GM18507 (cell line): ENCODE measurements around the gene CRYBG1.

Source experiments
- DNase-seq: peaks from one replicate; pipeline ENCODE4 v3.0.0; 2011; ENCODE audit warnings: low read depth; ENCODE audit not compliant: insufficient read length; ENCODE audit errors: extremely low spot score
- FAIRE-seq: peaks from 2 replicates; lab custom pipeline; 2011; peaks lifted over from hg19 to GRCh38; lab: Jason Lieb, UNC

Gene CRYBG1

DNA sequence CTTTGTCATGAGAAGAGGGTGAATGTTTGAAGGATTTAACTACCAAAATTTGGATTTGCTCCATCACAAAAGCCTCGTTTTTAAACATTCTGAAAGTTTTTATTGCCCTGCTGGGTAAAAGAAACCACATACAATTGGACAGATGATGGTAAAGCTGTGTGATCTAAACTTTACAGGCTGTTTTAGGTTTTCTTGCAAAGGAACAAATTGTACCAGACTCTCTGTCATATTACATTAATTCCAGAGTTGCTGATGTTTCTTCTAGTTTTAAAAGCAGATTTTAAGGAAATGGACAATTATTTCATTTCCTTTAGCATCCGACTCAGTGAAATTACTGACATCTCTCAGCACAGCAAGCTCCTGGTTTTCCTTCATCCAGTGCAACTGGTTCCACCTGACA is 53.2 kb downstream of the CRYBG1 start:
- DNase-seq = no peak
- FAIRE-seq = no peak

DNA sequence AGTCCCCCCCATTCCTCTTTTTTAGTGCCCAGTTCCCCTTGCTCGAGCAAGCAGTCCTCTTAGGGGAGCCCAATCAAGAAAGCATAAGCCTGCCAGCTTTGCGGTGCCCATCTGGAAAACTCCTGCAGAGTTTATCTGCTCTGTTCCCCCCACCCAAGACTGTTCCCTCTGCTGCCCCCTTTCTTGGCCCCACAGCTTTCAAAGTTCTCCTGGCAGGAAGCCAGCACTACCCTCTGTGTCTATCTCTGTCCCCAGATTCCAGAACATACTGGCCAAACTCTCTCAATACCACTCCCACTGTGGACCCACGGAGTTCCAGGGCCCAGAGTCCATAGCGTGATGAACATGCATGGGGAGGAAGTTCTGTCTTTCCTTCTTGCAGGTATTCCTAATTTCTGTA is 55.4 kb downstream of the CRYBG1 start:
- DNase-seq (no peak), FAIRE-seq (no peak)

DNA sequence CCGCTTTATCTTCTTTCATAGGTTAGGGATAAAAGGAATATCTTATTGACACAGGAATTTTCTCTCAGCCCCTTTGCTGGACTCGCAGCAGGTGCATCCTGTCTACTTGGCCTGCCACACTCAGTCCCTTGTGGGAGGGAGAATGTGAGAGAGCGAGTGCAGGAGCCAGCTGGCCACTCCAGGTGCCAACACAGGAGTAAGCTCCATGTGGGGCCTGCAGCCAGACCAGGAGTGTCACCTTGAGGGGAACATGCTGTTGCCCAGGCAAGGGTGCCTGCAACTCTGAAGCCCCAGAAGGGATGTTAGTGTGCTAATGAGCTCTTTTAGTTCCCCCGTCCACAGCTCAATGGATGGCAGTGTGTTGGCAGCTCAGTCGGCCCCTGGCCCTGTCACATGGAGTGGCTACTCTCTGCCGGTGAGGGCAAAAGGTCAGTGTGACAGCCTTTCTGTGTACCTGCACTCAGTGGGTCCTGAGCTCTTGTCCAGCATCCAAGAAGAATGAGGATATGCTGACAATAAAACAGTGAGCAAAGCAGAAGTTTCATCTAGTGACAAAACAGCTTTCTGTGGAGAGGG is 57.1 kb downstream of the CRYBG1 start:
- DNase-seq (no peak), FAIRE-seq (no peak)

DNA sequence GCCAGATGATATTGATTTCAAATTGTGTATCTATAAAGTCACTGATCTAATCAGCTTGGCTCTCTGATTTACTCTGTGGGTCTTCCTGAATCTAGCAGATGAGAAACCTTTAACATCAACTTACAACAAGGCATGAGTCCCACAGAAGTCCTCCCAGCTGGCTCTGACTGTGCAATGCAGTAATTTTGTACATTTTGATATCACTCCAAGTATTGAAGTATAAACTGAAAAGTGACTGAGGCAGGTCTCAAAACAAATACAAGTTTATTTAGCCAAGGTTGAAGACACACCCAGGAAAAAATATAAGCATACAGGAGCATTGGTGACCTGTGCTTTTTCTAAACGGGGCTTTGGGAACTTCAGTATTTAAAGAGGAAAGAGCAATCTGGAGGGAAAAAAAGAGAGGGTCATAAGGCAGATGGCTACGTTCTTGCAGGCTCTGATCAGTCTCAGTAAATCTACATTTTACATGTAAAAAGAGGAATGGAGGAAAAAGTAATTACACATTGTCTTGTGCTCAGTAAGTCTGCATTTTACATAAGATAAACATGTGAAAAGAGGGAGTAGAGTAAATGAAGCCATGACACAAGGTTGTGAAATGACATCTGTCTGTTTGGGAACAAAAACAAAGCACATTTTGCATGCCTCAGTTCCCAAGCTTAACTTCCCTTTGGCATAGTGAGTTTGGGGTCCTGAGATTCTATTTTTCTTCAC is 59.5 kb downstream of the CRYBG1 start:
- DNase-seq (no peak), FAIRE-seq (no peak)

DNA sequence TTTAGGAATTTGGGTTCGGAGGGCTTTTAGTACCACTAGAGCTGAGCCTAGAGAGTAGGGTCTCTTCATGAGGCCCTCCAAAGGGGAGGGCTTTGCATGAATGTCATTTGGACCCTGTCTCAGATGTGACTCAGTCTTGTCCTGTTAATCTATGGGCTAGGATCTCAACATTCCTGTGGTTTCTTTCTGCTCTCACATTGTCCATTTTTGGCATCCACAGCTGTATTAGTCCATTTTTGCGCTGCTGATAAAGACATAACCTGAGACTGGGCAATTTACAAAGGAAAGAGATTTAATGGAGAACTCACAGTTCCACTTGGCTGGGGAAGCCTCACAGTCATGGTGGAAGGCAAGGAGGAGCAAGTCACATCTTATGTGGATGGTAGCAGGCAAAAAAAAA is 61.0 kb downstream of the CRYBG1 start:
- DNase-seq (no peak), FAIRE-seq (no peak)

DNA sequence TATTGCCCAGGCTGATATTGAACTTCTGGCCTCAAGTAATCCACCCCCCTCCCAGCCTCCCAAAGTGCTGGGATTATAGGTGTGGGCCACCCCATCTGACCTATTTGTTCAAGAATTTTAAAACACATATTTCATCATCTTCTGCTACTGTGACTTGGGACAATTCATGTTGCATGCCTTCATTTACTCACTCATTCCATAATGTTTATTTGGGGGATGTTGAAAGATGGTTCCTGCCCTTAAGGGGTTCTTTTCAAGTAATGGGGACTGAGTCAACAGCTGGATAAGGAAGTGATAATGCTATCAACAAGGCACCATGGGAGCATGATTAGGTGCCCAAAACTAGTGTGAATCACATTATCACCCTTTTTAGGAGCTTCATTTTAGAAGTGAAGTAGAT is 62.0 kb downstream of the CRYBG1 start:
- DNase-seq = no peak
- no peak for FAIRE-seq

DNA sequence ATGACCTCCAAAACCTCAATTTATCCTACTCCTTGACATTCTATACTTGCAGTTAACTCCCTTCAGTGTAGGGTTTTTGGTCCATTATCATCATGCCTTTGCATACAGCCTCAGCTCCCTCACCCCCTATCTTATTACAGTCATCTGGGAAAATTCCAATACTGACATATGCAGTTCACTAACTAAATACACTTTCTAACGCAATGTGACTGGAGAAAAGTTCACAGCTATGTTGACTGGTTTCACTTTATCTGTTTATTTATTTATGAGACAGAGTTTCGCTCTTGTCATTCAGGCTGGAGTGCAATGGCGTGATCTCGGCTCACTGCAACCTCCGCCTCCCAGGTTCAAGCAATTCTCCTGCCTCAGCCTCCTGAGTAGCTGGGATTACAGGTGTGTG is 64.9 kb downstream of the CRYBG1 start:
- FAIRE-seq (no peak), DNase-seq (no peak)

DNA sequence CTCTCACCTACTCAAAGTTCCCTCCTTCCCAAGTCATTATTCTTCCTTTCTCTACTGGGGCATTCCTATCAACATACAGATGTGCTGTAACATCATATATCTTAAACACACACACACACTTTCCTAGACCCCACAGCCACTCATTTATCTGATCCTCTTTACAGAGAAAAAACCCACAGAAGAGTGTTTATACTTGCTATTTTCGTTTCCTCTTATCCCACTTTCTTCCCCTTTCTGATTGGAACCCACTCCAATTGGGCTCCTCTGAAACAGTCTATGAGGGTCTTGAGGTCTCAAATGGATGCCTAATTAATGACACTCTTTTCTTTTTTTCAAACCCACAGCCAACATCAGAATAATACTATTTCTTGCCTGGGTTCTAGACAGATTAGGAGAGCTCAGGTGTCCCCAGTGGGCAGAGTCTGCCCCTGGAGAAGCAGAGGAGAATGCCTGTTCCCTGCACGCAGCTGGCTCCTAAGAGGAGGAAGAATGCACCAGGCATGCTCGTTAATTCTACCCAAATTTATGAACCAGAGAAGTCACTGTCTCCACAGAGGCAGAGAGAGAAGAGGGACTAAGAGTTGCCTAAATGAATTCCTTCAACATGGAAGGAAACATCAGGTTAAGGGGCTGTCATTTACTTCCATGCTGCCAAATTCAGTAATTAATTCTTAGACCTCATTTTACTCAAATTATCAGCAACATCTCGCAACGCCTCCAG is 65.9 kb downstream of the CRYBG1 start:
- FAIRE-seq = no peak
- DNase-seq = no peak

DNA sequence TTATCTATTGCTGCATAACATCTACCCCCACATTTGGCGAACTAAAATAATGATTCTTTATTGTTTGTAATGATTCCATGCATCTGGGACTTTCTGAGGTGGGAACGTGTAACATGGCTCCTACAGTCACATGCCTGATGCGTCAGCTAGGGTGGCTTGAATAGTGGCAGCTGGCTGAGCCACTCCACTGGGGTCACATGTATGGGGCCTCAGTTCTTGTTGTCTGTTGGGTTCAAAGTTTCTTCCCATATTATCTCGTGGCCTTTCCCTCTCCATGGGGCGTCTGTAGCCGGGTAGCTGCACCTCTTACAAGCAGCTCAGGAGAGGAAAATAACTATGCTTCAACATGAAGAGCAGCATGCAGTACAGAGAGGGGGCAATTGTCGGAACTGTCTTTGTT is 69.9 kb downstream of the CRYBG1 start:
- no peak for DNase-seq
- no peak for FAIRE-seq

DNA sequence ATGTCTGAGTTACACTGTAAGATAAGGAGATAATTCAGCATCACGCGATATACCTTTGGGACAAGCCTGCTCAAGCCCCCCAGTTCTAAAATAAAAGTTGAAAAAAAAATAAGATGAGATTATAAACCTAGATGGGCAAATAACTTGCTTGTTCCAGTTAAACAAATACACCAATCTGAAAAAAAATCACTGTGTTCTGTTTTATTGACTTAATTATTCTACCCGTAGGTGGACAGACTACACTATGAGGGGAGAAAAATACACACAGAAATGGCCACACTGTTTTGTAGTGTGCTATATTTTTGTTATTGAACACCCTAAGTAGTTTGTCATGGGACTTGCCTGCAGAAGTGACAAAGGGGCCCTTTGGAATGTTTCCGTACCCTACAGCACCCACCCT is 70.9 kb downstream of the CRYBG1 start:
- FAIRE-seq (no peak), DNase-seq (no peak)

DNA sequence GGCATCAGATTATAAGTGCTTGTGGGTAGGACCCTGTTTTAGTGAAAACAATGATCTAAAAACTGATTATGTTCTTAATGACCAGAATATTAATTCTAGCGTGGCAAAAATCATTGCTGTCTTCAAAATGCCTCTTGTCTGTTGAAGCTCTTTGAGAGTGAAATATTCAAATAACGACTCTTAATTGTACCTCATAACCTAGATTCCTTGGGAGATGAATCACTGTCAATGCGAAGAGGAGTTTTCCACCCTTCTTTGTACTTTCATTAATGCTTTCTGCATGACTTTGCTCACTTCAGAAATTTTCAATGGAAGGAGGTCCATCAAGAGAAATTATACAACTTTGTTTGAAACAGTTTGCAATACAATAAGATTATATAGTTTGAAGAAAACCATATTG is 71.5 kb downstream of the CRYBG1 start:
- FAIRE-seq (no peak), DNase-seq (no peak)

DNA sequence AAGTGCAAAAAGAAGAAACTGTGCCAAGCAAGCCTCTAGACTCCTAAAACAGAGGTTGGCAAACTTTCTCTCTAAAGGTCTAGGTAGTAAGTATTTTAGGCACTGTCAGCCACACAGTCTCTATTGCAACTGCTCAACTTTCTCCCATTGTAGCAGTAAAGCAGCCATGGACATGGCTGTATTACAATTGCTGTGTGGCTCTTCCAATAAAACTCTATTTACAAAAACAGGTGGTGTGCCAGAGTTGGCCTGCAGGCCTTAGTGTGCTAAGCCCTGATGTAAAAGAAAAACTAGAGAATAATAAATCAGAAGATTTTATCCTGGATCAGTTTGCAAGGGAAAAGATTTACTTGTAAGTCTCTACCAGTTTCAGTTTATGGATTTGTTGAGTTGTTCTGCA is 74.0 kb downstream of the CRYBG1 start:
- FAIRE-seq = no peak

DNA sequence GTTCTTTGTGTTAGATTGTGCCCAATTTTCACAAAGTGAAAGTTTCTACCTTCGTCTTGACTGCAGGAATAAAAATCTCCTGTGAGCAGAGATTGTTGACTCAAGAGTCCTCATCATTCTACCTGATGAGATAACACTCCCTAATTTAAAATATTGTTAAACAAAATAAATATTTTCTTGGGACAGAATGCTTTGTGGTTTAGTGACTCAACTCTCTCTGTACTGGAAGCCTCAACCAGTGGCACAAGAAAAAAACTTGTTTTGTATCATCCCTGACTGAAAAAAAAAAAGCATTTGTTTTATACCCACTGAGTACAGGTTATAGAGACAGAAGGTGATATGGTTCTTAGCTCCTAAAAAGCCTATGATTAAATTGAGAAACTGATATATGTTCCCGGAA is 78.9 kb downstream of the CRYBG1 start:
- FAIRE-seq = no peak
- no peak for DNase-seq

More for the DNA sequence above, 74.0 kb downstream of the CRYBG1 start:
- DNase-seq = no peak

DNA sequence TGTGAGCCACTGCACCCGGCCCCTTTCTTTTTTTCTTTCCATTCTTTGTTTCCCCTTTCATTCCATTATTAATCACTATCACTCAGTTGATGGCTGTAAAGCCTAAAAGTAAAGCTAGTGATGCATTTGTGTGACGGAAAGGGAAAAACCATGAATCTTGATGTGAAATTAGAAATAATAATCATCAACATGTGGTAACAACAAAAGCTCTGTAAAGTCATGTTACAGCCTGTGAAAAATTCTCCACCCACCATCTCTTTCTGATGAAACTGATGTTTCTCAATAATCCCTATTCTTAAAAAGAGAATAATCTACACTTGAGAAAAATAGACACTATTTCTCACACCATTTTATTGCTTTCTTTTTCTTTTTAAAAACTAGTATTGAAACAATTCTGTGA is 80.0 kb downstream of the CRYBG1 start:
- FAIRE-seq = no peak
- no peak for DNase-seq

DNA sequence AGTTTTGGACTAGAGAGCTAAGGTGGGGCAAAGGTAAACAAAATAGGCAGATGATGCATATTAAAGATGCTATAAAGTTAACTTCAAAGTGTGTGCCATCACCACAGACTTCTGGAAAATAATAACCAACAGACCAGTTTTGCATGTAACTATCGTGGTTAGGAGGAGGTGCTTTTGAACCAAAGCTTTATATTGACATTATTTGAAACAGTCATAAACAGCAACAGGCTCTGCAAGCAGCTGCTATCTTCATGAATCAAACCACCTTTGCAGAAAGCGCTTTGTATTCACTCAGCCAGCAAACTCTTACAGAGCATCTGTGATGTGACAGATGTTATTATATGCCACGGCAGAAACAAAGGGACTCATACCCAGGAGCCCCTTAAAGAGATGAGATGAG is 81.9 kb downstream of the CRYBG1 start:
- DNase-seq (no peak), FAIRE-seq (no peak)

DNA sequence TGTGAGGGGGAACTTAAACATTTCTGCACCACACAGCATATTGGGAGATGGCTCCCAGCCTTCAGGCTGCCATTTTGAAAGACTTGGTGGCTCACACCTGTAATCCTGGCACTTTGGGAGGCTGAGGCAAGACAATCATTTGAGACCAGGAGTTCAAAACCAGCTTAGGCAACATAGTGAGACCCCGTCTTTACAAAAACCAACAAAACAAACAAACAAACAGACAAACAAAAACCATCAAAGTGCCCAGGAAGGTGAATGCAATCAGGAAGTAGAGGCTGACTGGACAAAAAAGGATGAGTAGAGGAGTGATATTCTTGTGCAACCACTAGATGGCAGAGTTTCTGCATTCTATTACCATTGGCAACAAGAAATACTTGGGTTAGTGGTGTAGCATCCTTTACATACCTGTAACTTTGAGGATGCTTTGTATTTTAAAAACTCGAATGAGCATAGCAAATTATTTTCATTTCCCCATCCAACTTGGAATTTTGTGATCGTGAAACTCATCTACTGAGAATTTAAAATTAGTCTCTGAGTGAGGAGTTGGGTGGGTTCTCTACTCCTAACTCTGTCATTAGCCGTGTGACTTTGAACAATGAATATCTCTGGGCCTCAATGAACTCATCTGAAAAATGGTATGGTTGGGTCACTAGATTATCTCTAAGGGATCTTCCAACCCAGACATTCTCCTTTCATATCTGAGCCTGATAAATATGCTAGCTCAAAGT is 84.4 kb downstream of the CRYBG1 start:
- FAIRE-seq (peak; percentile 93), DNase-seq (peak; percentile 39)

DNA sequence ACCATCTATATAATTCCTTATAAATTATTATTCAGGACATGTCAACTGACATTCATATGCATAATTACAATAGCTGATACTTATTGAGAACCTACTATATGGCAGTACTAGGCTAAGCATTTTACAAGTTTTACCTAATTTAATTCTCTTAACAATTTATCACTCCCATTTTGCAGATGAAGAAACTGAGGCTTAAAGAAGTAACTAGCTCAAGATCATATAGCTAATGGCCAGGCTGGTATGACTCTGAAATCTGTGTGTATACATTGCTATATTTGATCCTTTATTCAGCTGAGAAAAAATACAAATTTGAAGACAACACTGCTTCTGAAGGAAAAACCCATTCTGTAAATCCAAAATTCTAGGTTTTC is 85.0 kb downstream of the CRYBG1 start:
- DNase-seq (no peak), FAIRE-seq (no peak)

DNA sequence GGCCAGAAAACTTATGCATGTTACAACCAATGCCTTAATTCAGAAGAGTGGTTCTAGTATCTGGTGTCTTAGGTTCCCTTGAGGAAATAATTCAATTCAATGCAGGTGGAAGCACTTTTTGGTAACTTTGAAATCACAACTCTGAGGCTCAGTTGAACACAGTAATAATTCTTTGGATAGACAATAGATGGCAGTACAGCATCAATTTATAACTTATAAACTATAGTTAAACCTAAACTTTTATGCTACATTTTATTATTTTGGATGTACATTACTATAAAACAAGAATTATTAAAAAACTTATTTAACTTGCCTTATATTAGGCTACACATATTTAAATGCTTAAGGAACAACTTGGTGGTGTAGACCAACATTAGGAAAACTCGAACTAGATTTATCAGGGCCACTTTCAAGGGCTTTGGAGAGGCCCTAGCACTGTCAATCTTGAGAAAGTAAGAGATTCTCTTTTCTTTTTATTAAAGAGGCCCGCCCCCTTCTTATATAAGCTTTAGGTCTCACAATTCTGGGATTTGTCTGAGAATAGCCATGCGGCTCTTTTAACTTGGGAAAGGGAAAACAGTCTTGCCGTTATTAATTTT is 85.9 kb downstream of the CRYBG1 start:
- FAIRE-seq (peak; percentile 68), DNase-seq (no peak)

DNA sequence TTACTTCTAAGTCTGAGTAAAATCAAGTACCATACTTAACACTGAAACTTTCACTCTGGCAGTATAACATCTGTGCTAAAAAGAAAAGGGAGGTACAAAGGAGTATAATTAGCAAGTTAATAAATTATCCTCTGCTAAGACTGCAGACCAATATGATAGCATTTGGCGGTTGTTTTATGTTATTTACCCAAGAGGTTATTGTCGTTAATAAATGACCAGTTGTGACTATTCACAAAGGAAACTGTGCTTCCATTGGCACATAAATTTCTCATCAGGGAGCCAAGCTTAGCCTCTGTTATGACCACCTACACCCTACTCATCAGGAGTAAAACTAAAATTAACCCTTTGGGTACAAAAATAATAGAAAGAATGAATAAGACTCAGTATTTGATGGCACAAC is 86.5 kb downstream of the CRYBG1 start:
- DNase-seq (no peak), FAIRE-seq (no peak)

DNA sequence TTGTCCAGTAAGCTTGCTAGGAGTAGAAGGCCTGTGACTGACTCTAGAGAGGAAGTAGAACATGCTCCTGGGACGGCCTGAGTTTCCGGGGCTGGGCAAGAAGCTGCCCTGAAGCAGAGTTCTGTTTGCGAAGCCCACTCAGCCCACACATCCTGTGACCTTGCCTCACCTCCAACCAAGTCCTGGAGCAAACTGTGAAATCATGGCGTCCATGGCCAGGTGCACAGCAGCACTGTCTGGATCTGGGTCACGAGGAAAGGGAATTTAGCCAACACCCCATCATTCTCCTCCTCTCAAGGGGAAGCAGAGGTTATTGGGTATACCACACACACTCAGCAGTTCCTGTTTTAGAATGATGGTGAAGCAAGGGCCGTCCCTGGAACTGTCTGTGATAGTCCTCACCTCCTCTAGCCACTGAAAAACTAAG is 87.5 kb downstream of the CRYBG1 start:
- peak; percentile 82 for FAIRE-seq
- DNase-seq = no peak
